Smooth muscle cell (in vitro differentiated cells): ENCODE results near the gene FLCN. TPM values are rescaled to one million over a fixed set of nuclear protein-coding genes. Genes with fewer than 3 reads are reported as not detected.
"Not testable (repeated sequence)": the region's sequence is repeated elsewhere in the genome, so short reads cannot be mapped to it uniquely, and the experiment has no call there.

Source experiments
- DNase-seq: peaks from one replicate; lab custom pipeline; 2025; ENCODE audit not compliant: unreplicated experiment; lab: John Stamatoyannopoulos, UW
- H2AFZ ChIP-seq: fragments of 200-600 bp; sonication (generic); 2 replicates; pipeline ENCODE4 v1.6.0; 2016; ENCODE audit warnings: antibody characterized with exemption, low read depth, mild to moderate bottlenecking
- H3F3A ChIP-seq: fragments of 200-600 bp; sonication (generic); 2 replicates; pipeline ENCODE4 v1.6.0; 2017; ENCODE audit warnings: antibody characterized with exemption, low read depth
- H3K27ac ChIP-seq: fragments of 200-600 bp; sonication (generic); 2 replicates; pipeline ENCODE4 v1.5.1; 2016; ENCODE audit warnings: low read depth, mild to moderate bottlenecking
- H3K27me3 ChIP-seq: fragments of 200-600 bp; sonication (generic); 2 replicates; pipeline ENCODE4 v1.6.1; 2016; ENCODE audit warnings: low read depth, mild to moderate bottlenecking
- H3K36me3 ChIP-seq: fragments of 200-600 bp; sonication (generic); 2 replicates; pipeline ENCODE4 v1.5.1; 2016; ENCODE audit warnings: low read depth
- H3K4me1 ChIP-seq: fragments of 200-600 bp; sonication (generic); 2 replicates; pipeline ENCODE4 v1.5.1; 2016; ENCODE audit warnings: low read depth
- H3K4me2 ChIP-seq: fragments of 200-600 bp; sonication (generic); 2 replicates; pipeline ENCODE4 v1.6.0; 2016; ENCODE audit warnings: mild to moderate bottlenecking
- H3K4me3 ChIP-seq: fragments of 200-600 bp; sonication (generic); 2 replicates; pipeline ENCODE4 v1.5.1; 2016; ENCODE audit warnings: mild to moderate bottlenecking
- H3K79me2 ChIP-seq: fragments of 200-600 bp; sonication (generic); 2 replicates; pipeline ENCODE4 v1.6.0; 2016; ENCODE audit warnings: low read depth, mild to moderate bottlenecking
- H3K9ac ChIP-seq: fragments of 200-600 bp; sonication (generic); 2 replicates; pipeline ENCODE4 v1.6.0; 2016; ENCODE audit warnings: low read depth
- H3K9me3 ChIP-seq: fragments of 200-600 bp; sonication (generic); replicated peaks from 2 replicates; pipeline ENCODE4 v1.5.1; 2016; ENCODE audit warnings: low read depth
- H4K20me1 ChIP-seq: fragments of 200-600 bp; sonication (generic); 2 replicates; pipeline ENCODE4 v1.6.0; 2016; ENCODE audit warnings: low read depth
- WGBS: methylation state at CpG from one replicate; pipeline ENCODE4 v1.1.7; 2016; ENCODE audit warnings: low lambda C conversion rate; 5-methylcytosine and 5-hydroxymethylcytosine counted together
- polyA plus RNA-seq: library from polyadenylated mRNA; unstranded; fragments of >200 nt; fragmentation: Nextera tagmentation; extraction: Ambion mirVana; gene quantifications from 2 replicates; pipeline ENCODE4 v1.2.1, GENCODE V29; 2016
- total RNA-seq: library from RNA; depleted of rRNA; stranded (reverse); fragments of >200 nt; gene quantifications from 2 replicates; pipeline ENCODE4 v1.2.3, GENCODE V29; 2014
- TF ChIP-seq, protein P1 (sequence below): fragments of 200-600 bp; sonication (generic); IDR thresholded peaks from 2 replicates; pipeline ENCODE4 v1.5.1; 2017; ENCODE audit warnings: borderline replicate concordance, mild to moderate bottlenecking, antibody characterized with exemption; ENCODE audit not compliant: insufficient read depth, poor library complexity, severe bottlenecking

Gene FLCN
- total and polyA plus RNA-seq, 2 experiments from 2014 or later = 7.6 to 15.1 TPM

DNA sequence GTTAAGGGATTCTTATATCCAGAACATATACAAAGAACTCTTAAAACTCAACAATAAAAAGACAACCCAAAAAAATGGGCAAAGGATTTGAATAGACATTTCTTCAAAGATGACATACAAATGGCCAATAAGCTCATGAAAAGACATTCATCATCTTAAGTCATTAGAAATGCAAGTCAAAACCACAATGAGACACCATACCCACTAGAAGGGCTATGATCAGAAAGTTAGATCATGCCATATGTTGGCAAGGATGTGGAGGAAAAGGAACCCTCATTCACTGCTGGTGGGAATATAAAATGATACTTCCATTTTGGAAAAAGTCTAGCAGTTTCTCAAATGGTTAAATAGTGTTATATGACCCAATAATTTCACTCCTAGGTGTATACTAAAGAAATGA, 40.2 kb downstream of the FLCN start:
- H3K9ac ChIP-seq = no peak overlapping the region
- no peak overlapping the region for H2AFZ ChIP-seq
- TF ChIP-seq, protein P1, sequence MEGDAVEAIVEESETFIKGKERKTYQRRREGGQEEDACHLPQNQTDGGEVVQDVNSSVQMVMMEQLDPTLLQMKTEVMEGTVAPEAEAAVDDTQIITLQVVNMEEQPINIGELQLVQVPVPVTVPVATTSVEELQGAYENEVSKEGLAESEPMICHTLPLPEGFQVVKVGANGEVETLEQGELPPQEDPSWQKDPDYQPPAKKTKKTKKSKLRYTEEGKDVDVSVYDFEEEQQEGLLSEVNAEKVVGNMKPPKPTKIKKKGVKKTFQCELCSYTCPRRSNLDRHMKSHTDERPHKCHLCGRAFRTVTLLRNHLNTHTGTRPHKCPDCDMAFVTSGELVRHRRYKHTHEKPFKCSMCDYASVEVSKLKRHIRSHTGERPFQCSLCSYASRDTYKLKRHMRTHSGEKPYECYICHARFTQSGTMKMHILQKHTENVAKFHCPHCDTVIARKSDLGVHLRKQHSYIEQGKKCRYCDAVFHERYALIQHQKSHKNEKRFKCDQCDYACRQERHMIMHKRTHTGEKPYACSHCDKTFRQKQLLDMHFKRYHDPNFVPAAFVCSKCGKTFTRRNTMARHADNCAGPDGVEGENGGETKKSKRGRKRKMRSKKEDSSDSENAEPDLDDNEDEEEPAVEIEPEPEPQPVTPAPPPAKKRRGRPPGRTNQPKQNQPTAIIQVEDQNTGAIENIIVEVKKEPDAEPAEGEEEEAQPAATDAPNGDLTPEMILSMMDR = no peak
- H3K27ac ChIP-seq = no peak overlapping the region
- H3K9me3 ChIP-seq = no peaks in the 10 kb centered on the region
- H3K4me1 ChIP-seq = peaks cover 4% of the 10 kb centered on the region
- no peaks in the 10 kb centered on the region for H3K79me2 ChIP-seq
- DNase-seq = no peak
- H3K27me3 ChIP-seq = no peaks in the 10 kb centered on the region
- no peak overlapping the region for H3K4me3 ChIP-seq
- H3K36me3 ChIP-seq = no peaks in the 10 kb centered on the region
- no peaks in the 10 kb centered on the region for H4K20me1 ChIP-seq
- H3F3A ChIP-seq = no peaks in the 10 kb centered on the region
- no peak overlapping the region for H3K4me2 ChIP-seq

DNA sequence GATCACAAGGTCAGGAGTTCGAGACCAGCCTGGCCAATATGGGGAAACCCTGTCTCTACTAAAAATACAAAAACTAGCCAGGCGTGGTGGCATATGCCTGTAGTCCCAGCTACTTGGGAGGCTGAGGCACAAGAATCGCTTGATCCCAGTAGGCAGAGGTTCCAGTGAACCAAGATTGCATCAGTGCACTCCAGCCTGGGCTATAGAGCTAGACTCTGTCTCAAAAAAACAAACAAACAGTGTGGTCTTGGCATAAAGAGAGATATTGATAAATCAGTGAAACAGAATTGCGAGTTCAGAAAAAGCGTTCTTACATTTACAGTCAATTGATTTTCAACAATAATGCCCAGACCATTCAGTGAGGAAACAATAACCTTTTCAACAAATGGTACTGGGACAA, 41.5 kb downstream of the FLCN start:
- not testable (repeated sequence) for H3K4me1 ChIP-seq, H3K9ac ChIP-seq, H3K4me2 ChIP-seq, DNase-seq, H3F3A ChIP-seq, H2AFZ ChIP-seq, H3K27ac ChIP-seq, H3K79me2 ChIP-seq, H4K20me1 ChIP-seq, H3K27me3 ChIP-seq, H3K36me3 ChIP-seq, H3K4me3 ChIP-seq, H3K9me3 ChIP-seq
- 94% methylated on average over 5 of the region's 5 CpGs for WGBS

DNA sequence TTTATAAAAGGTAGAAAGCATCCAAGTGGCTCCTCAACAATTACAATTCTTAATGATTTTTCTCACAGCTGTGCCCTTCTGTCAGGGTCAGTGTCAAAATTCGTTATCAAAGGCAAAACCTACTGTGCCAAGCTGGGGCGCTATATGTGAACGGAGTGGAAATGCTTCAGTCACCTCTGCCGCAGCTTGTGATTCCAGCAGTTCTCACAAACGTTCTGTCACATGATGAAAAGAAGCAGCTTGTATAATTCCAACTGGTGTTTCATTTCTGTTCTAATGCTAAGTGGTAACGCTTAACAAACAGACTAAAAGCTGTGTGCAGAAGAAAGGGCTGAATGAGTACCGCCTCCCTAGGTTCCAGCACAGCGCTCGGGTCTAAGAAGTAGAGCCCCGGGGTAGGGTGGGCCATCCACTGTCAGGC, 45.0 kb downstream of the FLCN start:
- WGBS = 71% methylated on average over 10 of the region's 10 CpGs

DNA sequence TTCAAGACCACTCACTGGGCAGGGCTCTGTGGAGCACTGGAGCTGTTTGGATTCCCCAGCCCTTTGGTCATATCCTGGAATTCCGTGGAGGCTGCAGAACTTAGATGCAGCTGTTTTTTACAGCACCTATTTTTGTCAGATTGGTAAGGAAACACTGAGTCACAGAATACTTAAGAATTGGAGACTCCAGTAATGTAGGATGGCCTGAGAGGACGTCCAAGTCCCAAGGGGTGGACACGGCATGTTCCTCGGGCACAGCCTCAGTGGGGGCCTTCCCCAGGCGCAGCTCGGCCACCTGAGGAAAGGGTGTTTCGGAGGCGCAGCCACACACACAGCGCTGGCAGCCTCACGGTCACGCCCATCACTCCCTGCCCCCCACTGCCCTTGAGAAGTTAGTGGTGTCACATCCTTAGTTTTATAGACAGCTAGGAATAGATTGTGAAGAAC, 45.6 kb downstream of the FLCN start:
- peak overlapping the region; percentile 60 for H3K4me2 ChIP-seq
- H3K79me2 ChIP-seq = no peaks in the 10 kb centered on the region
- peak overlapping the region; percentile 17 for H3K9ac ChIP-seq
- DNase-seq = no peak
- TF ChIP-seq, protein P1 = no peak
- H3K27me3 ChIP-seq = no peaks in the 10 kb centered on the region
- WGBS = 52% methylated on average over 11 of the region's 11 CpGs
- peaks cover 11% of the 10 kb centered on the region for H3F3A ChIP-seq
- H4K20me1 ChIP-seq = peaks cover 2% of the 10 kb centered on the region
- H2AFZ ChIP-seq = no peak overlapping the region
- H3K4me1 ChIP-seq = peaks cover 18% of the 10 kb centered on the region
- no peak overlapping the region for H3K4me3 ChIP-seq
- H3K27ac ChIP-seq = peak overlapping the region; percentile 68
- no peaks in the 10 kb centered on the region for H3K36me3 ChIP-seq
- no peaks in the 10 kb centered on the region for H3K9me3 ChIP-seq

More for the DNA sequence above, 45.0 kb downstream of the FLCN start:
- peaks cover 11% of the 10 kb centered on the region for H3F3A ChIP-seq
- H3K4me1 ChIP-seq = peaks cover 18% of the 10 kb centered on the region
- no peak for DNase-seq
- H3K9me3 ChIP-seq = no peaks in the 10 kb centered on the region
- H3K4me2 ChIP-seq = peak overlapping the region; percentile 60
- H3K4me3 ChIP-seq = no peak overlapping the region
- H4K20me1 ChIP-seq = no peaks in the 10 kb centered on the region
- peak overlapping the region; percentile 17 for H3K9ac ChIP-seq
- H3K79me2 ChIP-seq = no peaks in the 10 kb centered on the region
- TF ChIP-seq, protein P1 = no peak
- no peak overlapping the region for H2AFZ ChIP-seq
- H3K27me3 ChIP-seq = no peaks in the 10 kb centered on the region
- peak overlapping the region; percentile 68 for H3K27ac ChIP-seq
- H3K36me3 ChIP-seq = no peaks in the 10 kb centered on the region
